CD14-positive monocyte (primary cell): ENCODE results near the gene CPED1. TPM values are rescaled to one million over a fixed set of nuclear protein-coding genes. Genes with fewer than 3 reads are reported as not detected.

Experiments
- DNase-seq, 3 donors: peaks; one replicate each; pipeline ENCODE4 v3.0.0-alpha.2; 2011 to 2022
- H2AFZ ChIP-seq: 2 replicates; pipeline ENCODE4 v1.6.0; 2012; ENCODE audit warnings: mild to moderate bottlenecking, low read depth, low read length, inconsistent platforms; ENCODE audit not compliant: insufficient read depth, poor library complexity, severe bottlenecking
- H3K27ac ChIP-seq, 2 donors: 1 replicate in 1 of 2; 2 replicates in 1 of 2; pipeline ENCODE4 v1.5.1; 2012 to 2013; ENCODE audit warnings: low read length in 2 of 2, control low read depth in 1 of 2, inconsistent platforms in 1 of 2, low read depth in 1 of 2, mild to moderate bottlenecking in 1 of 2
- H3K27me3 ChIP-seq, 2 donors: one replicate each; pipeline versions ENCODE4 v1.6.0 to v1.6.1; 2011 to 2013; ENCODE audit warnings: low read length in 2 of 2; ENCODE audit not compliant: control insufficient read depth in 2 of 2, insufficient read depth in 2 of 2
- H3K36me3 ChIP-seq, 2 donors: replicated peaks in 1 of 2; 1 replicate in 1 of 2; 2 replicates in 1 of 2; pipeline versions ENCODE4 v1.5.1 to v1.6.1; 2012 to 2013; ENCODE audit warnings: low read length in 2 of 2, control low read depth in 1 of 2, inconsistent platforms in 1 of 2, mild to moderate bottlenecking in 1 of 2; ENCODE audit not compliant: insufficient read depth in 2 of 2, control insufficient read depth in 1 of 2
- H3K4me1 ChIP-seq, 2 donors: 1 replicate in 1 of 2; 2 replicates in 1 of 2; pipeline versions ENCODE4 v1.5.1 to v1.6.1; 2012 to 2013; ENCODE audit warnings: low read length in 2 of 2, control low read depth in 1 of 2, inconsistent platforms in 1 of 2, mild to moderate bottlenecking in 1 of 2, moderate library complexity in 1 of 2; ENCODE audit not compliant: insufficient read depth in 2 of 2, control insufficient read depth in 1 of 2
- H3K4me2 ChIP-seq: replicated peaks from 2 replicates; pipeline ENCODE3; 2012; ENCODE audit warnings: low read length, moderate library complexity, mild to moderate bottlenecking; ENCODE audit not compliant: poor library complexity, severe bottlenecking; ENCODE audit errors: extremely low read depth
- H3K4me3 ChIP-seq, 3 experiments: fragments of 200-600 bp in 1 of 3; sonication (generic) in 1 of 3; replicated peaks in 1 of 3; 1 replicate in 2 of 3; 2 replicates in 1 of 3; pipeline ENCODE4 v1.5.1; 2011 to 2013; ENCODE audit warnings: low read length in 3 of 3, mild to moderate bottlenecking in 3 of 3, control low read depth in 2 of 3, low read depth in 2 of 3, inconsistent platforms in 1 of 3, moderate library complexity in 1 of 3
- H3K79me2 ChIP-seq: 2 replicates; pipeline ENCODE4 v1.6.0; 2012; ENCODE audit warnings: mild to moderate bottlenecking, control low read depth, inconsistent platforms, low read length, moderate library complexity; ENCODE audit not compliant: insufficient read depth
- H3K9ac ChIP-seq: 2 replicates; pipeline ENCODE4 v1.6.0; 2017; ENCODE audit warnings: low read length, mild to moderate bottlenecking; ENCODE audit not compliant: insufficient read depth, poor library complexity, severe bottlenecking
- H3K9me3 ChIP-seq, 2 donors: replicated peaks in 1 of 2; 1 replicate in 1 of 2; 2 replicates in 1 of 2; pipeline versions ENCODE4 v1.5.1 to v1.6.1; 2012 to 2013; ENCODE audit warnings: low read length in 2 of 2, control low read depth in 1 of 2; ENCODE audit not compliant: control insufficient read depth in 1 of 2, insufficient read depth in 1 of 2
- H4K20me1 ChIP-seq: 2 replicates; pipeline ENCODE4 v1.6.0; 2012; ENCODE audit warnings: mild to moderate bottlenecking, low read length, control low read depth, moderate library complexity; ENCODE audit not compliant: insufficient read depth
- H3K27ac Mint-ChIP-seq, 7 donors: one replicate each; pipeline ENCODE4 v1.8.0; 2020; ENCODE audit warnings: mild to moderate bottlenecking in 7 of 7, mixed read lengths in 7 of 7, moderate library complexity in 6 of 7, inconsistent platforms in 2 of 7
- H3K27me3 Mint-ChIP-seq, 3 donors: one replicate each; pipeline ENCODE4 v1.8.0; 2021 to 2022; ENCODE audit warnings: low read depth in 3 of 3, mild to moderate bottlenecking in 3 of 3, mixed read lengths in 3 of 3, moderate library complexity in 3 of 3, inconsistent platforms in 1 of 3
- H3K36me3 Mint-ChIP-seq, 2 donors: one replicate each; pipeline ENCODE4 v1.8.0; 2020; ENCODE audit warnings: mixed read lengths in 2 of 2, inconsistent platforms in 1 of 2, mild to moderate bottlenecking in 1 of 2
- H3K4me1 Mint-ChIP-seq: one replicate; pipeline ENCODE4 v1.8.0; 2020; ENCODE audit warnings: mild to moderate bottlenecking, mixed read lengths
- H3K4me3 Mint-ChIP-seq, 2 donors: one replicate each; pipeline ENCODE4 v1.8.0; 2020; ENCODE audit warnings: mild to moderate bottlenecking in 2 of 2, mixed read lengths in 2 of 2, moderate library complexity in 1 of 2
- H3K9me3 Mint-ChIP-seq, 7 donors: one replicate each; pipeline ENCODE4 v1.8.0; 2020 to 2022; ENCODE audit warnings: mixed read lengths in 7 of 7, mild to moderate bottlenecking in 6 of 7, moderate library complexity in 6 of 7, inconsistent platforms in 2 of 7
- CTCF ChIP-seq: fragments of 200-600 bp; IDR thresholded peaks from one replicate; pipeline ENCODE4 v1.8.0; 2022; ENCODE audit warnings: antibody characterized with exemption, mild to moderate bottlenecking
- WGBS: methylation state at CpG from one replicate; pipeline ENCODE4 v1.1.5; 2013; ENCODE audit warnings: missing lambda C conversion rate; ENCODE audit not compliant: insufficient coverage; 5-methylcytosine and 5-hydroxymethylcytosine counted together
- intact Hi-C, 2 donors: fragments of 100-400 bp; cut with micrococcal nuclease; formaldehyde crosslinking; loops; one replicate each; pipeline versions ENCODE4 v1.15.0 to v1.15.1; 2023
- polyA plus RNA-seq, 3 donors: library from polyadenylated mRNA; depleted of rRNA in 1 of 3; unstranded in 2 of 3; stranded (reverse) in 1 of 3; fragments of 300-500 nt in 2 of 3; fragments of >200 nt in 1 of 3; fragmentation: Illumina TruSeq in 2 of 3; gene quantifications; 1 replicate in 2 of 3; 2 replicates in 1 of 3; pipeline ENCODE4 v1.2.3, GENCODE V29; 2012 to 2021

CPED1 gene
- polyA plus RNA-seq, 3 donors, result 9.8 to 30.0 (median 20.4) TPM

DNA sequence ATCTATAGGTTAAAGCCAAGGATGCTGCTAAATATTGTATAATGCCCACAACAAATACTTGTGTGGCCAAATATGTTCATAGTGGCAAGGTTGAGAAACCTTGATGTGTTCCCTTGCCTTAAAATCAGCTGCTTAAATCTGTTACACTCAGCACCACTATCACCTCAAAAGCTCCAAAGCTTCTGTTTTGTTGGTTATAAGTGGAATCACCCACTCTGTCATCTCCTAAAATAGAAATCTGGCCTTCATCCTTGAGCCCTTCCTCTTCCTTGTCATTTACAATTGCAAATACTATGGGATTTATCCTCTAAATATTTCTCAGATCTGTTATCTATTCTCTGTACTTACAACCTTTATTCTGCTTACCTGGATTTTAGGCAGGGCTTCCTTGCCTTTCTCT is 61.4 kb downstream of the CPED1 start:
- intact Hi-C loops, result no loop called here
- H3K4me2 ChIP-seq, result no peak overlapping the region

DNA sequence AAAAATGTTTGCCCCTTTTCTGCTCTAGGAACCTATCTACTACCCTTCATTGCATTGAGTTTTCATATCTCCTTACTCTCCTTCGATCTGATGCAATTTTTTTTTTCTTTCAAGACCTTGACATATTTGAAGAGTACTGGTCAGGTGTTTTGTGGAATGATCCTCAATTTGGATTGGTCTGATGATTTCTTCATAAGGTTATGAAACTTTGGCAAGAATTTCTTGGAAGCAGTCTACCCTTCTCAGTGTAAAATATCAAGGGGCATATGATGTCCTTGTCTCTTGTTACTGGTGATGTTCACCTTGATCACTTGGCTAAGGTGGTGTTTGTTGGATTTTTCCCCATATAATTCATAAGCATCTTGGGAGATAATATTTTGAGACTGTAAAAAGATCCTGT is 64.7 kb downstream of the CPED1 start:
- no peak overlapping the region for H3K27ac ChIP-seq
- no peaks in the 10 kb centered on the region for H3K27me3 ChIP-seq
- no peak overlapping the region for H3K9ac ChIP-seq
- WGBS, result no CpG with 5 or more reads among the region's 1 CpG
- peaks cover 3 to 11% of the 10 kb centered on the region in 2 donors for H3K36me3 Mint-ChIP-seq
- no peaks in the 10 kb centered on the region for H3K79me2 ChIP-seq
- H3K4me1 ChIP-seq, result peaks cover 2 to 11% of the 10 kb centered on the region in 2 donors
- intact Hi-C loops, result no loop called here
- DNase-seq, result no peak
- H4K20me1 ChIP-seq, result no peaks in the 10 kb centered on the region
- no peak overlapping the region for H3K4me2 ChIP-seq
- no peak overlapping the region for H3K4me3 Mint-ChIP-seq
- H3K27me3 Mint-ChIP-seq, result peaks cover 0 to 4% (median 1%) of the 10 kb centered on the region in 3 donors
- no peak for TF ChIP-seq CTCF
- no peaks in the 10 kb centered on the region for H3K9me3 ChIP-seq
- no peak overlapping the region for H3K27ac Mint-ChIP-seq
- peaks cover 10% of the 10 kb centered on the region for H3K4me1 Mint-ChIP-seq
- no peak overlapping the region for H2AFZ ChIP-seq
- H3K36me3 ChIP-seq, result no peaks in the 10 kb centered on the region
- no peak overlapping the region for H3K4me3 ChIP-seq
- peaks cover 0 to 3% (median 0%) of the 10 kb centered on the region in 7 donors for H3K9me3 Mint-ChIP-seq

More for the DNA sequence above, 61.4 kb downstream of the CPED1 start:
- no peaks in the 10 kb centered on the region for H3K79me2 ChIP-seq
- H3K4me3 ChIP-seq, result no peak overlapping the region
- H4K20me1 ChIP-seq, result no peaks in the 10 kb centered on the region
- H3K9ac ChIP-seq, result no peak overlapping the region
- Mint-ChIP-seq H3K27ac (no peak overlapping the region), H3K4me1 (peaks cover 10% of the 10 kb centered on the region), H3K36me3 (peaks cover 7 to 19% of the 10 kb centered on the region in 2 donors), H3K9me3 (peaks cover 0 to 10% (median 4%) of the 10 kb centered on the region in 7 donors), H3K27me3 (peaks cover 0 to 1% (median 0%) of the 10 kb centered on the region in 3 donors), H3K4me3 (no peak overlapping the region)
- H3K27ac ChIP-seq, result no peak overlapping the region
- DNase-seq, result no peak
- TF ChIP-seq CTCF, result no peak
- no peaks in the 10 kb centered on the region for H3K9me3 ChIP-seq
- peaks cover 2 to 11% of the 10 kb centered on the region in 2 donors for H3K4me1 ChIP-seq
- no peaks in the 10 kb centered on the region for H3K36me3 ChIP-seq
- no peaks in the 10 kb centered on the region for H3K27me3 ChIP-seq
- H2AFZ ChIP-seq, result no peak overlapping the region
